Measurements from ENCODE around the gene PEF1. TPM values are rescaled to one million over a fixed set of nuclear protein-coding genes. Genes with fewer than 3 reads are reported as not detected.
A peak's percentile ranks its signal among the peaks of the same experiment; 100 is the strongest.

The PEF1 gene
- total RNA-seq, 3 donors from 2014 or later (not counting 1 experiment from before 2014, with no cell fraction given), result 48.9 to 62.8 (median 49.9) TPM

DNA sequence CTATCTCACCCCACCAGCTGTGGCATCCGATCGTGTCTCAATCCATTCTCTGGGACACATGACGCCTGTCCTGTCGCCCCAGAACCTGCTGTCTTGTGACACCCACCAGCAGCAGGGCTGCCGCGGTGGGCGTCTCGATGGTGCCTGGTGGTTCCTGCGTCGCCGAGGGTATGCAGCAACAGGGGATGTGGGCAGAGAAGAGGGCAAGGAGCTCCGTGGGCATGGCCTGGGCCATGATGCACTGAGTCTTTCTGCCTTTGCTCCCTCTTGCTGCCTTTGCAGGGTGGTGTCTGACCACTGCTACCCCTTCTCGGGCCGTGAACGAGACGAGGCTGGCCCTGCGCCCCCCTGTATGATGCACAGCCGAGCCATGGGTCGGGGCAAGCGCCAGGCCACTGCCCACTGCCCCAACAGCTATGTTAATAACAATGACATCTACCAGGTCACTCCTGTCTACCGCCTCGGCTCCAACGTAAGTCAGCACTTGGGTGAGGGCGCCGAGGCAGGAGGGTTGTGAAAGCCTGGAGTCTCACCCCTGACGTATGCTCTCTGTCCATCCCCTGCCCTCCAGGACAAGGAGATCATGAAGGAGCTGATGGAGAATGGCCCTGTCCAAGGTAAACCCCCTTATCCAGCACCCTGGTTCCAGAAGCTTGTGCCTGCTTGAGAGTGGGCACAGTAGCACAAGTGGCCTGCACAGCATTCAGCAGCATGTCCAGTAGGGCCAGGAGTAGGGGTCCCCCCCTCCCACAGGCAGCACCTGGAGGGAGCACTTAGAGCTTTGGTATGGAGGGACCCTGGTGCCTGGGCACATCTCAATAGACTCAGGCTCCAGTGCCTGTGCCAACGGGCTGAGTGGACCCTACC is 59.6 kb downstream of the PEF1 start:
- H3K4me3 ChIP-seq (ENCODE audit: low read length), result no peak overlapping the region
- Mint-ChIP-seq H3K36me3 (no peaks in the 10 kb centered on the region), H3K4me3 (no peak overlapping the region), H3K27ac (no peak overlapping the region), H3K9me3 (no peaks in the 10 kb centered on the region), H3K4me1 (no peaks in the 10 kb centered on the region), H3K27me3 (ENCODE audit: low read depth in 2 of 2) (peaks cover 0 to 16% of the 10 kb centered on the region in 2 donors)
- peaks cover 4% of the 10 kb centered on the region for H3K27me3 ChIP-seq (ENCODE audit: control insufficient read depth, insufficient read depth, low read length)
- DNase-seq, result peak in 1 of 2 donors; percentile 10
- H3K4me1 ChIP-seq (ENCODE audit: control insufficient read depth, insufficient read depth, low read length), result no peaks in the 10 kb centered on the region
- no peaks in the 10 kb centered on the region for H3K9me3 ChIP-seq (ENCODE audit: control insufficient read depth, insufficient read depth, low read length)
- intact Hi-C loops (cut with micrococcal nuclease), result no loop called here
- H3K36me3 ChIP-seq (ENCODE audit: control insufficient read depth, insufficient read depth, low read length), result no peaks in the 10 kb centered on the region
- ATAC-seq, result no peak
- TF ChIP-seq, protein P1, sequence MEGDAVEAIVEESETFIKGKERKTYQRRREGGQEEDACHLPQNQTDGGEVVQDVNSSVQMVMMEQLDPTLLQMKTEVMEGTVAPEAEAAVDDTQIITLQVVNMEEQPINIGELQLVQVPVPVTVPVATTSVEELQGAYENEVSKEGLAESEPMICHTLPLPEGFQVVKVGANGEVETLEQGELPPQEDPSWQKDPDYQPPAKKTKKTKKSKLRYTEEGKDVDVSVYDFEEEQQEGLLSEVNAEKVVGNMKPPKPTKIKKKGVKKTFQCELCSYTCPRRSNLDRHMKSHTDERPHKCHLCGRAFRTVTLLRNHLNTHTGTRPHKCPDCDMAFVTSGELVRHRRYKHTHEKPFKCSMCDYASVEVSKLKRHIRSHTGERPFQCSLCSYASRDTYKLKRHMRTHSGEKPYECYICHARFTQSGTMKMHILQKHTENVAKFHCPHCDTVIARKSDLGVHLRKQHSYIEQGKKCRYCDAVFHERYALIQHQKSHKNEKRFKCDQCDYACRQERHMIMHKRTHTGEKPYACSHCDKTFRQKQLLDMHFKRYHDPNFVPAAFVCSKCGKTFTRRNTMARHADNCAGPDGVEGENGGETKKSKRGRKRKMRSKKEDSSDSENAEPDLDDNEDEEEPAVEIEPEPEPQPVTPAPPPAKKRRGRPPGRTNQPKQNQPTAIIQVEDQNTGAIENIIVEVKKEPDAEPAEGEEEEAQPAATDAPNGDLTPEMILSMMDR (IDR thresholded peaks at IDR 0.05), result no peak
- H3K27ac ChIP-seq (ENCODE audit: low read length), result no peak overlapping the region
- 89% methylated on average over 27 of the region's 27 CpGs for WGBS (ENCODE audit: insufficient coverage)

DNA sequence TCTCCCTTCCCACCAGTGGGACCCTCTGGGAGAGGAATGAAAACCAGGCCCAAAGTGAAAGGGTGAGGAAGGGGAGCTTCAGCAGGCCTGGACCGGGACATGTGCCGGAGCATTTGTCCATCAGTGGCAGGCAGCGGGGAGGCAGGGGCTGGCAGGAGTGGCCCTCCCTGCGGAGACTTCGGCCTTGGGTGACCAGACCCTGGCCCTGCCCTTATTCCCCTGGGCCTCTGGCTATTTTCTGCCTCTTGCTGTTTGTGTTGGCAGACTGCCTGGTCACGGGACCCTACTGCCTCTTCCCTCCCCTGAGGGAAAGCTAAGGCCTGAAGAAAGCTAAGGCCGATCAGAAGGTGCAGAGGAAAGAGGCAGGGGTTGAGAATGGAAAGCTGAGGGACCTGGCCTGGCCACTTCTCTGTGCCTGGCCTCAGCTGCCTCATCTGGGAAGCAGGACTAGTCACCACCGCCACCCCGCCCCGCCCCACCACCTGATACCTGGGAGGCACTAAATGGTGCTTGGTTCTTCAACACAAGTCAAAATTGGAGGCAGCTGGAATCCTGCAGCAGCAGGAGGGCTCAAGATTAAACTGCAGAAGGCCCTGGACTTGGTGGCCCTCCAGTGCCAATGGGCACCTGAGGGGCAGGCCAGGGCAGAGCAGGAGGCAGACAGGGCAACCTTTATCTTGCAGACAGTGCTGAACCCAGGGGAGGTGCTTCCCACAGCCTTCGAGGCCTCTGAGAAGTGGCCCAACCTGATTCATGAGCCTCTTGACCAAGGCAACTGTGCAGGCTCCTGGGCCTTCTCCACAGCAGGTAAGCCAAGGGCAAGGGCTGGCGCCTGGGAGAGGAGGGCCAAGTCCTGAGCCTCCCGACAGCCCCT is 60.4 kb downstream of the PEF1 start:
- TF ChIP-seq, protein P1 (IDR thresholded peaks at IDR 0.05), result no peak

DNA sequence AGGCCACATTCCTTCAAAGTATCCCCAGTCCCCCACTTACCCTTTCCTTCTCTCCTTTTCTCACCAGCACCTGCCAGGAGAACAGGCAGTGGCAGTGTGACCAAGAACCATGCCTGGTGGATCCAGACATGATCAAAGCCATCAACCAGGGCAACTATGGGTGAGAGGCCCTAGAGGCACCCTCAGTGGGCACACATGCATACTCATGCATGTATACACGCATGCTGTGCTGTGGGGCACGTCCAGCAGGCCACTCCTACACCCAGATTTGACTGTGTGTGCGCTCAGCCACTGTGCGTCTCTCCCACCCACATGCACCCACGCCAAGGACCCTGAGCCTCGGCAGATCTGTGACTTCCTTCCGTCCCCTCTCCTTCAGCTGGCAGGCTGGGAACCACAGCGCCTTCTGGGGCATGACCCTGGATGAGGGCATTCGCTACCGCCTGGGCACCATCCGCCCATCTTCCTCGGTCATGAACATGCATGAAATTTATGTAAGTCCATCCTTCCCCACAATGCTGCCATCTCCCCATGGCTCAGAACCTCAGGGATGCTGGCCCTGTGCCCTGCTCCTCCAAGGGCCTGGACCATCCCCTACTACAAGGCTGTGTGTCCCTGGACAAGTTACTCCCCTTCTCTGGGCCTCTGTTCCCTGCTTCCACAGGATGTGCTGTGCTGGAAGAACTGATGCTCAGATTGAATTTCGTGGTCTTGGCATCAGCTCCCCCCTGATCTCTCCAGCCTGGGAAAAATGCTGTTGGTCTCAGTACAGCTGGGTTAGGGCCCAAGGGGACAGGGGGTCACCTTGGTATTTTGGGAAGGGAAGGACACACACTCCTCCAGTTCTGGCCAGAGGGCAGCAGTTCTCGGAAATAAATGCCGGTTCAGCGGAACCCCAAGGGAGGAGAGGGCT is 61.3 kb downstream of the PEF1 start:
- no peak overlapping the region for H3K27ac Mint-ChIP-seq
- WGBS (ENCODE audit: insufficient coverage), result 85% methylated on average over 16 of the region's 16 CpGs
- no peak for DNase-seq
- no peaks in the 10 kb centered on the region for H3K4me1 Mint-ChIP-seq
- Histone ChIP-seq H3K27me3 (ENCODE audit: control insufficient read depth, insufficient read depth, low read length) (peaks cover 4% of the 10 kb centered on the region), H3K27ac (ENCODE audit: low read length) (no peak overlapping the region), H3K36me3 (ENCODE audit: control insufficient read depth, insufficient read depth, low read length) (no peaks in the 10 kb centered on the region), H3K4me1 (ENCODE audit: control insufficient read depth, insufficient read depth, low read length) (no peaks in the 10 kb centered on the region), H3K4me3 (ENCODE audit: low read length) (no peak overlapping the region), H3K9me3 (ENCODE audit: control insufficient read depth, insufficient read depth, low read length) (no peaks in the 10 kb centered on the region)
- TF ChIP-seq, protein P1 (IDR thresholded peaks at IDR 0.05), result no peak
- ATAC-seq, result no peak
- H3K27me3 Mint-ChIP-seq (ENCODE audit: low read depth in 2 of 2), result peaks cover 0 to 12% of the 10 kb centered on the region in 2 donors
- H3K9me3 Mint-ChIP-seq, result no peaks in the 10 kb centered on the region
- intact Hi-C loops (cut with micrococcal nuclease), result no loop called here
- no peaks in the 10 kb centered on the region for H3K36me3 Mint-ChIP-seq
- no peak overlapping the region for H3K4me3 Mint-ChIP-seq

More for the DNA sequence above, 60.4 kb downstream of the PEF1 start:
- Mint-ChIP-seq H3K27me3 (ENCODE audit: low read depth in 2 of 2) (peaks cover 0 to 15% of the 10 kb centered on the region in 2 donors), H3K9me3 (no peaks in the 10 kb centered on the region), H3K27ac (no peak overlapping the region), H3K36me3 (no peaks in the 10 kb centered on the region), H3K4me1 (no peaks in the 10 kb centered on the region), H3K4me3 (no peak overlapping the region)
- 83% methylated on average over 13 of the region's 13 CpGs for WGBS (ENCODE audit: insufficient coverage)
- Histone ChIP-seq H3K9me3 (ENCODE audit: control insufficient read depth, insufficient read depth, low read length) (no peaks in the 10 kb centered on the region), H3K4me3 (ENCODE audit: low read length) (no peak overlapping the region), H3K36me3 (ENCODE audit: control insufficient read depth, insufficient read depth, low read length) (no peaks in the 10 kb centered on the region), H3K4me1 (ENCODE audit: control insufficient read depth, insufficient read depth, low read length) (no peaks in the 10 kb centered on the region), H3K27ac (ENCODE audit: low read length) (no peak overlapping the region), H3K27me3 (ENCODE audit: control insufficient read depth, insufficient read depth, low read length) (peaks cover 4% of the 10 kb centered on the region)
- no peak for ATAC-seq
- DNase-seq, result no peak
- intact Hi-C loops (cut with micrococcal nuclease), result no loop called here
